ENCODE data around the gene ETS1. TPM values are rescaled to one million over a fixed set of nuclear protein-coding genes. Genes with fewer than 3 reads are reported as not detected.

The ETS1 gene
- total RNA-seq, 1 donor from 2014 or later = 0.54 TPM

GRCh38 chr11:128412847-128413791 lies 174.2 kb downstream of the ETS1 start:
- DNase-seq (ENCODE audit: low spot score) = no peak

GRCh38 chr11:128411812-128412211 lies 175.5 kb downstream of the ETS1 start:
- Histone ChIP-seq H3K36me3 (no peaks in the 10 kb centered on the region), H4K20me1 (ENCODE audit: low read depth) (no peaks in the 10 kb centered on the region), H3K79me2 (ENCODE audit: low read depth) (no peaks in the 10 kb centered on the region), H3K9ac (no peak overlapping the region), H3K4me3 (no peak overlapping the region), H3K4me2 (no peak overlapping the region), H3K27ac (no peak overlapping the region), H3F3A (ENCODE audit: low read depth) (no peaks in the 10 kb centered on the region), H3K9me3 (ENCODE audit: low read depth) (no peaks in the 10 kb centered on the region), H3K4me1 (no peaks in the 10 kb centered on the region), H3K27me3 (no peaks in the 10 kb centered on the region), H2AFZ (replicated peaks) (no peak overlapping the region)
- H3K9me3 Mint-ChIP-seq = no peaks in the 10 kb centered on the region
- no peak overlapping the region for H3K4me3 Mint-ChIP-seq
- DNase-seq (ENCODE audit: low spot score) = no peak
- no peak overlapping the region for H3K27ac Mint-ChIP-seq
- peaks cover 2% of the 10 kb centered on the region for H3K27me3 Mint-ChIP-seq (ENCODE audit: insufficient read depth, low read depth)
- TF ChIP-seq EZH2phosphoT487 (IDR thresholded peaks at IDR 0.05) (no peak), EZH2 (IDR thresholded peaks at IDR 0.05) (no peak)
- TF ChIP-seq, protein P1, sequence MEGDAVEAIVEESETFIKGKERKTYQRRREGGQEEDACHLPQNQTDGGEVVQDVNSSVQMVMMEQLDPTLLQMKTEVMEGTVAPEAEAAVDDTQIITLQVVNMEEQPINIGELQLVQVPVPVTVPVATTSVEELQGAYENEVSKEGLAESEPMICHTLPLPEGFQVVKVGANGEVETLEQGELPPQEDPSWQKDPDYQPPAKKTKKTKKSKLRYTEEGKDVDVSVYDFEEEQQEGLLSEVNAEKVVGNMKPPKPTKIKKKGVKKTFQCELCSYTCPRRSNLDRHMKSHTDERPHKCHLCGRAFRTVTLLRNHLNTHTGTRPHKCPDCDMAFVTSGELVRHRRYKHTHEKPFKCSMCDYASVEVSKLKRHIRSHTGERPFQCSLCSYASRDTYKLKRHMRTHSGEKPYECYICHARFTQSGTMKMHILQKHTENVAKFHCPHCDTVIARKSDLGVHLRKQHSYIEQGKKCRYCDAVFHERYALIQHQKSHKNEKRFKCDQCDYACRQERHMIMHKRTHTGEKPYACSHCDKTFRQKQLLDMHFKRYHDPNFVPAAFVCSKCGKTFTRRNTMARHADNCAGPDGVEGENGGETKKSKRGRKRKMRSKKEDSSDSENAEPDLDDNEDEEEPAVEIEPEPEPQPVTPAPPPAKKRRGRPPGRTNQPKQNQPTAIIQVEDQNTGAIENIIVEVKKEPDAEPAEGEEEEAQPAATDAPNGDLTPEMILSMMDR (IDR thresholded peaks at IDR 0.05) = no peak
- no peaks in the 10 kb centered on the region for H3K36me3 Mint-ChIP-seq
- H3K4me1 Mint-ChIP-seq = peaks cover 2% of the 10 kb centered on the region

More at GRCh38 chr11:128412847-128413791, 174.2 kb downstream of the ETS1 start:
- no peaks in the 10 kb centered on the region for H3K4me1 ChIP-seq
- no peak overlapping the region for H3K9ac ChIP-seq
- H3K27ac ChIP-seq = no peak overlapping the region
- Mint-ChIP-seq H3K36me3 (no peaks in the 10 kb centered on the region), H3K4me3 (no peak overlapping the region), H3K9me3 (no peaks in the 10 kb centered on the region), H3K27ac (no peak overlapping the region), H3K27me3 (ENCODE audit: insufficient read depth, low read depth) (peaks cover 5% of the 10 kb centered on the region), H3K4me1 (no peaks in the 10 kb centered on the region)
- no peaks in the 10 kb centered on the region for H3K27me3 ChIP-seq
- no peaks in the 10 kb centered on the region for H3K9me3 ChIP-seq (ENCODE audit: low read depth)
- H3K36me3 ChIP-seq = no peaks in the 10 kb centered on the region
- no peak overlapping the region for H3K4me2 ChIP-seq
- no peaks in the 10 kb centered on the region for H4K20me1 ChIP-seq (ENCODE audit: low read depth)
- H3K79me2 ChIP-seq (ENCODE audit: low read depth) = no peaks in the 10 kb centered on the region
- no peak for TF ChIP-seq EZH2 (IDR thresholded peaks at IDR 0.05)
- TF ChIP-seq EZH2phosphoT487 (IDR thresholded peaks at IDR 0.05) = no peak
- TF ChIP-seq, protein P1 (IDR thresholded peaks at IDR 0.05) = no peak
- H2AFZ ChIP-seq (replicated peaks) = no peak overlapping the region
- no peaks in the 10 kb centered on the region for H3F3A ChIP-seq (ENCODE audit: low read depth)
- no peak overlapping the region for H3K4me3 ChIP-seq

DNA sequence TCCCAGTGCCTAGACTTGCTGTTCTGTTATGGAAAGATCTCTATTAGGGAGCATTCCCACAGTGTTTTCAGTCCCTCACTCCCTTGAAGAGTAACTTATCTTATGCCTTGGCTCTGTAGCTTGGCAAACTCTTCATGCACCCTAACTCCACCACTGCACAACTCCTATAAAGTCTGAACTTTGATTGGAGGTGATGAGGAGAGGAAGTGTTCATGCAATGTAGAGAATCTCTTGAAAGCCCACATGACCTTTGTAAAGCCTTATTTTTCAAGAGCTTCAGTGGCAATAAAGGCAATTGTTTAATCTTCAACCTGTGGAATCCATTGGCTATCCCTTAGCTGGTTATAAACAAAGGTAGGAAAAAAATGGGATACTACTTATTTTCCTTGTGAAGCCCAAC lies 176.2 kb downstream of the ETS1 start:
- Mint-ChIP-seq H3K27me3 (ENCODE audit: insufficient read depth, low read depth) (peaks cover 2% of the 10 kb centered on the region), H3K9me3 (no peaks in the 10 kb centered on the region), H3K27ac (no peak overlapping the region), H3K4me1 (peaks cover 2% of the 10 kb centered on the region), H3K36me3 (no peaks in the 10 kb centered on the region), H3K4me3 (no peak overlapping the region)
- H3K4me2 ChIP-seq = no peak overlapping the region
- H3K36me3 ChIP-seq = no peaks in the 10 kb centered on the region
- no peaks in the 10 kb centered on the region for H4K20me1 ChIP-seq (ENCODE audit: low read depth)
- DNase-seq (ENCODE audit: low spot score) = no peak
- H3K9ac ChIP-seq = no peak overlapping the region
- no peak overlapping the region for H3K27ac ChIP-seq
- no peaks in the 10 kb centered on the region for H3K9me3 ChIP-seq (ENCODE audit: low read depth)
- H3K4me1 ChIP-seq = no peaks in the 10 kb centered on the region
- TF ChIP-seq EZH2 (IDR thresholded peaks at IDR 0.05) (no peak), EZH2phosphoT487 (IDR thresholded peaks at IDR 0.05) (no peak)
- TF ChIP-seq, protein P1 (IDR thresholded peaks at IDR 0.05) = no peak
- no peak overlapping the region for H3K4me3 ChIP-seq
- H3K79me2 ChIP-seq (ENCODE audit: low read depth) = no peaks in the 10 kb centered on the region
- no peaks in the 10 kb centered on the region for H3F3A ChIP-seq (ENCODE audit: low read depth)
- H2AFZ ChIP-seq (replicated peaks) = no peak overlapping the region
- no peaks in the 10 kb centered on the region for H3K27me3 ChIP-seq
